KMS-11 (cell line): ENCODE data around the gene IQGAP2.

Experiments
- H2AFZ ChIP-seq: fragments of 200-600 bp; sonication (generic); 2 replicates; pipeline ENCODE4 v1.6.1; 2016; ENCODE audit warnings: antibody characterized with exemption, mixed run types, low read depth
- H3K27ac ChIP-seq: fragments of 200-600 bp; sonication (generic); 2 replicates; pipeline ENCODE4 v1.6.1; 2016; ENCODE audit warnings: mild to moderate bottlenecking, mixed run types
- H3K27me3 ChIP-seq: fragments of 200-600 bp; sonication (generic); 2 replicates; pipeline ENCODE4 v1.6.1; 2017; ENCODE audit warnings: mild to moderate bottlenecking, low read depth, mixed run types, moderate library complexity; ENCODE audit not compliant: insufficient read depth
- H3K36me3 ChIP-seq: fragments of 200-600 bp; sonication (generic); 2 replicates; pipeline ENCODE4 v1.6.1; 2017; ENCODE audit warnings: mild to moderate bottlenecking, mixed run types; ENCODE audit not compliant: insufficient read depth
- H3K4me1 ChIP-seq: fragments of 200-600 bp; sonication (generic); 2 replicates; pipeline ENCODE4 v1.6.1; 2016; ENCODE audit warnings: mild to moderate bottlenecking, low read depth, mixed run types; ENCODE audit not compliant: poor library complexity, severe bottlenecking
- H3K4me2 ChIP-seq: fragments of 200-600 bp; sonication (generic); 2 replicates; pipeline ENCODE4 v1.7.0; 2016; ENCODE audit warnings: mild to moderate bottlenecking, mixed run types
- H3K4me3 ChIP-seq: fragments of 200-600 bp; sonication (generic); IDR thresholded peaks from 2 replicates; pipeline ENCODE4 v1.6.1; 2017; ENCODE audit warnings: low read depth, low read length, mixed read lengths; ENCODE audit not compliant: insufficient read depth
- H3K79me2 ChIP-seq: fragments of 200-600 bp; sonication (generic); 2 replicates; pipeline ENCODE4 v1.6.1; 2016; ENCODE audit warnings: low read depth, mixed run types; ENCODE audit not compliant: insufficient read depth
- H3K9ac ChIP-seq: fragments of 200-600 bp; sonication (generic); 2 replicates; pipeline ENCODE4 v1.6.1; 2016; ENCODE audit warnings: mild to moderate bottlenecking, mixed run types
- H4K20me1 ChIP-seq: fragments of 200-600 bp; sonication (generic); 2 replicates; pipeline ENCODE4 v1.6.1; 2016; ENCODE audit warnings: mild to moderate bottlenecking, mixed run types; ENCODE audit not compliant: insufficient read depth
- CTCF ChIP-seq: fragments of 200-600 bp; sonication (generic); conservative IDR thresholded peaks from 2 replicates; pipeline ENCODE4 v1.6.1; 2017; ENCODE audit warnings: low read depth, mild to moderate bottlenecking, antibody characterized with exemption, low read length, moderate library complexity, mixed read lengths

IQGAP2 gene

GRCh38 chr5:76383126-76383832 is 19.8 kb upstream of the IQGAP2 start:
- H3K36me3 ChIP-seq: no peaks in the 10 kb centered on the region
- no peak overlapping the region for H3K4me3 ChIP-seq
- no peak for TF ChIP-seq CTCF
- H3K4me2 ChIP-seq: no peak overlapping the region
- no peaks in the 10 kb centered on the region for H4K20me1 ChIP-seq
- H3K27me3 ChIP-seq: no peaks in the 10 kb centered on the region
- H3K9ac ChIP-seq: no peak overlapping the region
- H3K27ac ChIP-seq: no peak overlapping the region
- H3K4me1 ChIP-seq: no peaks in the 10 kb centered on the region
- H2AFZ ChIP-seq: no peak overlapping the region
- H3K79me2 ChIP-seq: no peaks in the 10 kb centered on the region

- Histone ChIP-seq H4K20me1 (no peaks in the 10 kb centered on the region), H3K27me3 (no peaks in the 10 kb centered on the region), H3K79me2 (no peaks in the 10 kb centered on the region), H3K9ac (no peak overlapping the region), H3K27ac (no peak overlapping the region), H3K4me2 (no peak overlapping the region), H2AFZ (no peak overlapping the region), H3K4me1 (no peaks in the 10 kb centered on the region), H3K4me3 (no peak overlapping the region), H3K36me3 (no peaks in the 10 kb centered on the region)
- TF ChIP-seq CTCF: no peak
Measured at GRCh38 chr5:76384189-76384588, 18.9 kb upstream of the IQGAP2 start.

GRCh38 chr5:76384705-76385104 is 18.4 kb upstream of the IQGAP2 start:
- no peak overlapping the region for H3K27ac ChIP-seq
- no peaks in the 10 kb centered on the region for H3K79me2 ChIP-seq
- no peak overlapping the region for H3K4me2 ChIP-seq
- H3K36me3 ChIP-seq: no peaks in the 10 kb centered on the region
- no peak for TF ChIP-seq CTCF
- no peaks in the 10 kb centered on the region for H4K20me1 ChIP-seq
- H3K27me3 ChIP-seq: no peaks in the 10 kb centered on the region
- no peak overlapping the region for H3K4me3 ChIP-seq
- H3K9ac ChIP-seq: no peak overlapping the region
- no peaks in the 10 kb centered on the region for H3K4me1 ChIP-seq
- no peak overlapping the region for H2AFZ ChIP-seq

- Histone ChIP-seq H3K27ac (no peak overlapping the region), H3K9ac (no peak overlapping the region), H2AFZ (no peak overlapping the region), H3K36me3 (no peaks in the 10 kb centered on the region), H3K4me3 (no peak overlapping the region), H3K4me2 (no peak overlapping the region), H3K27me3 (no peaks in the 10 kb centered on the region), H4K20me1 (no peaks in the 10 kb centered on the region), H3K79me2 (no peaks in the 10 kb centered on the region), H3K4me1 (no peaks in the 10 kb centered on the region)
- TF ChIP-seq CTCF: no peak
Measured at GRCh38 chr5:76385540-76385939, 17.5 kb upstream of the IQGAP2 start.
